Smooth muscle cell (in vitro differentiated cells): Measurements from ENCODE around the gene ASTE1. TPM values are rescaled to one million over a fixed set of nuclear protein-coding genes. Genes with fewer than 3 reads are reported as not detected.

ENCODE experiments used
- DNase-seq: peaks from one replicate; lab custom pipeline; 2025; ENCODE audit not compliant: unreplicated experiment; lab: John Stamatoyannopoulos, UW
- H2AFZ ChIP-seq: fragments of 200-600 bp; sonication (generic); 2 replicates; pipeline ENCODE4 v1.6.0; 2016; ENCODE audit warnings: antibody characterized with exemption, low read depth, mild to moderate bottlenecking
- H3F3A ChIP-seq: fragments of 200-600 bp; sonication (generic); 2 replicates; pipeline ENCODE4 v1.6.0; 2017; ENCODE audit warnings: antibody characterized with exemption, low read depth
- H3K27ac ChIP-seq: fragments of 200-600 bp; sonication (generic); 2 replicates; pipeline ENCODE4 v1.5.1; 2016; ENCODE audit warnings: low read depth, mild to moderate bottlenecking
- H3K27me3 ChIP-seq: fragments of 200-600 bp; sonication (generic); 2 replicates; pipeline ENCODE4 v1.6.1; 2016; ENCODE audit warnings: low read depth, mild to moderate bottlenecking
- H3K36me3 ChIP-seq: fragments of 200-600 bp; sonication (generic); 2 replicates; pipeline ENCODE4 v1.5.1; 2016; ENCODE audit warnings: low read depth
- H3K4me1 ChIP-seq: fragments of 200-600 bp; sonication (generic); 2 replicates; pipeline ENCODE4 v1.5.1; 2016; ENCODE audit warnings: low read depth
- H3K4me2 ChIP-seq: fragments of 200-600 bp; sonication (generic); 2 replicates; pipeline ENCODE4 v1.6.0; 2016; ENCODE audit warnings: mild to moderate bottlenecking
- H3K4me3 ChIP-seq: fragments of 200-600 bp; sonication (generic); 2 replicates; pipeline ENCODE4 v1.5.1; 2016; ENCODE audit warnings: mild to moderate bottlenecking
- H3K79me2 ChIP-seq: fragments of 200-600 bp; sonication (generic); 2 replicates; pipeline ENCODE4 v1.6.0; 2016; ENCODE audit warnings: low read depth, mild to moderate bottlenecking
- H3K9ac ChIP-seq: fragments of 200-600 bp; sonication (generic); 2 replicates; pipeline ENCODE4 v1.6.0; 2016; ENCODE audit warnings: low read depth
- H3K9me3 ChIP-seq: fragments of 200-600 bp; sonication (generic); replicated peaks from 2 replicates; pipeline ENCODE4 v1.5.1; 2016; ENCODE audit warnings: low read depth
- H4K20me1 ChIP-seq: fragments of 200-600 bp; sonication (generic); 2 replicates; pipeline ENCODE4 v1.6.0; 2016; ENCODE audit warnings: low read depth
- WGBS: methylation state at CpG from one replicate; pipeline ENCODE4 v1.1.7; 2016; ENCODE audit warnings: low lambda C conversion rate; 5-methylcytosine and 5-hydroxymethylcytosine counted together
- polyA plus RNA-seq: library from polyadenylated mRNA; unstranded; fragments of >200 nt; fragmentation: Nextera tagmentation; extraction: Ambion mirVana; gene quantifications from 2 replicates; pipeline ENCODE4 v1.2.1, GENCODE V29; 2016
- total RNA-seq: library from RNA; depleted of rRNA; stranded (reverse); fragments of >200 nt; gene quantifications from 2 replicates; pipeline ENCODE4 v1.2.3, GENCODE V29; 2014
- TF ChIP-seq, protein P1 (sequence below): fragments of 200-600 bp; sonication (generic); IDR thresholded peaks from 2 replicates; pipeline ENCODE4 v1.5.1; 2017; ENCODE audit warnings: borderline replicate concordance, mild to moderate bottlenecking, antibody characterized with exemption; ENCODE audit not compliant: insufficient read depth, poor library complexity, severe bottlenecking

Gene ASTE1
- total and polyA plus RNA-seq, 2 experiments from 2014 or later: 3.5 to 4.0 TPM

GRCh38 chr3:130991126-130991525, 35.5 kb downstream of the ASTE1 start:
- H3K79me2 ChIP-seq: peaks cover 3% of the 10 kb centered on the region
- H3K27me3 ChIP-seq: no peaks in the 10 kb centered on the region
- whole genome bisulfite sequencing: 93% methylated on average over 5 of the region's 5 CpGs
- H3K4me2 ChIP-seq: no peak overlapping the region
- H2AFZ ChIP-seq: no peak overlapping the region
- TF ChIP-seq, protein P1, sequence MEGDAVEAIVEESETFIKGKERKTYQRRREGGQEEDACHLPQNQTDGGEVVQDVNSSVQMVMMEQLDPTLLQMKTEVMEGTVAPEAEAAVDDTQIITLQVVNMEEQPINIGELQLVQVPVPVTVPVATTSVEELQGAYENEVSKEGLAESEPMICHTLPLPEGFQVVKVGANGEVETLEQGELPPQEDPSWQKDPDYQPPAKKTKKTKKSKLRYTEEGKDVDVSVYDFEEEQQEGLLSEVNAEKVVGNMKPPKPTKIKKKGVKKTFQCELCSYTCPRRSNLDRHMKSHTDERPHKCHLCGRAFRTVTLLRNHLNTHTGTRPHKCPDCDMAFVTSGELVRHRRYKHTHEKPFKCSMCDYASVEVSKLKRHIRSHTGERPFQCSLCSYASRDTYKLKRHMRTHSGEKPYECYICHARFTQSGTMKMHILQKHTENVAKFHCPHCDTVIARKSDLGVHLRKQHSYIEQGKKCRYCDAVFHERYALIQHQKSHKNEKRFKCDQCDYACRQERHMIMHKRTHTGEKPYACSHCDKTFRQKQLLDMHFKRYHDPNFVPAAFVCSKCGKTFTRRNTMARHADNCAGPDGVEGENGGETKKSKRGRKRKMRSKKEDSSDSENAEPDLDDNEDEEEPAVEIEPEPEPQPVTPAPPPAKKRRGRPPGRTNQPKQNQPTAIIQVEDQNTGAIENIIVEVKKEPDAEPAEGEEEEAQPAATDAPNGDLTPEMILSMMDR: no peak
- no peak overlapping the region for H3K9ac ChIP-seq
- no peaks in the 10 kb centered on the region for H4K20me1 ChIP-seq
- no peaks in the 10 kb centered on the region for H3K4me1 ChIP-seq
- no peaks in the 10 kb centered on the region for H3K9me3 ChIP-seq
- H3K4me3 ChIP-seq: no peak overlapping the region
- H3K27ac ChIP-seq: no peak overlapping the region
- peaks cover 4% of the 10 kb centered on the region for H3K36me3 ChIP-seq
- no peak for DNase-seq
- H3F3A ChIP-seq: no peaks in the 10 kb centered on the region

DNA sequence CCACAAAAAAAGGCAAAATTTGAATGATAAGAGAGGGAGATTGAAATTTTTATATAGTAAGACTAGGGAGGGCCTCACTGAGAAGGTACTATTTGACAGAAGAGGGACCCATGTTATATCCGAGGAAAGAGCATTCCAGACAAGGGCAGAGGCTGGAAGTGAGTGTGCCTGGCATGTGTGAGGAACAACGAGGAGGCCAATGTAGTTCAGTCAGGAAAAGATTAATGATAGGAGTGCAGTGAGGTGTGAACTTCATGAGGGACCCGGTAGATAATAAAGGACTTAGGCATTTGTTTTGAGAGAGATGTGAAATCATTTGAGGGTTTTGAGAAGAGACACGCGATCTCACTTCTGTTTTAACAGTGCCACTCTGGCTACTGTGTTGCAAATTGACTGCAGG, 36.3 kb downstream of the ASTE1 start:
- H3K79me2 ChIP-seq: peaks cover 3% of the 10 kb centered on the region
- no peak overlapping the region for H3K9ac ChIP-seq
- H3K36me3 ChIP-seq: peaks cover 4% of the 10 kb centered on the region
- H3K4me1 ChIP-seq: no peaks in the 10 kb centered on the region
- no peaks in the 10 kb centered on the region for H3F3A ChIP-seq
- no peaks in the 10 kb centered on the region for H3K27me3 ChIP-seq
- no peak overlapping the region for H3K4me2 ChIP-seq
- no peak for DNase-seq
- no peak overlapping the region for H2AFZ ChIP-seq
- H3K4me3 ChIP-seq: no peak overlapping the region
- H3K27ac ChIP-seq: no peak overlapping the region
- no peaks in the 10 kb centered on the region for H4K20me1 ChIP-seq
- 62% methylated on average over 5 of the region's 5 CpGs for WGBS
- TF ChIP-seq, protein P1: no peak
- no peaks in the 10 kb centered on the region for H3K9me3 ChIP-seq

GRCh38 chr3:130981469-130981868, 45.2 kb downstream of the ASTE1 start:
- Histone ChIP-seq H4K20me1 (no peaks in the 10 kb centered on the region), H3K9me3 (no peaks in the 10 kb centered on the region), H3K4me2 (no peak overlapping the region), H3K79me2 (peaks cover 3% of the 10 kb centered on the region), H3K27me3 (no peaks in the 10 kb centered on the region), H2AFZ (no peak overlapping the region), H3F3A (no peaks in the 10 kb centered on the region), H3K4me1 (no peaks in the 10 kb centered on the region), H3K9ac (no peak overlapping the region), H3K27ac (no peak overlapping the region), H3K36me3 (peaks cover 7% of the 10 kb centered on the region), H3K4me3 (no peak overlapping the region)
- WGBS: 92% methylated on average over 2 of the region's 2 CpGs
- TF ChIP-seq, protein P1: no peak
- DNase-seq: no peak

- WGBS: 98% methylated on average over 2 of the region's 2 CpGs
Observed at GRCh38 chr3:130979117-130979516, 47.5 kb downstream of the ASTE1 start.

More at GRCh38 chr3:130979117-130979516, 47.5 kb downstream of the ASTE1 start:
- Histone ChIP-seq H3K4me3 (no peak overlapping the region), H3K4me1 (no peaks in the 10 kb centered on the region), H3K27ac (no peak overlapping the region), H3K27me3 (no peaks in the 10 kb centered on the region), H3K9me3 (no peaks in the 10 kb centered on the region), H4K20me1 (no peaks in the 10 kb centered on the region), H3K9ac (no peak overlapping the region), H3K79me2 (no peaks in the 10 kb centered on the region), H3K4me2 (no peak overlapping the region), H2AFZ (no peak overlapping the region), H3K36me3 (peaks cover 13% of the 10 kb centered on the region), H3F3A (no peaks in the 10 kb centered on the region)
- no peak for DNase-seq
- TF ChIP-seq, protein P1: no peak
